Measurements from ENCODE around the gene PTTG1IP.
"Not testable (repeated sequence)": the region's sequence is repeated elsewhere in the genome, so short reads cannot be mapped to it uniquely, and the experiment has no call there.

PTTG1IP gene

GRCh38 chr21:44838951-44839350 is 34.5 kb downstream of the PTTG1IP start:
- DNase-seq: no peak

GRCh38 chr21:44838039-44838895 is 35.2 kb downstream of the PTTG1IP start:
- no peak for DNase-seq

- no peak for DNase-seq
These were observed 36.0 kb downstream of the PTTG1IP start for GRCh38 chr21:44837537-44837936.

GRCh38 chr21:44836666-44837471 is 36.6 kb downstream of the PTTG1IP start:
- no peak for DNase-seq

GRCh38 chr21:44836349-44836665 is 37.2 kb downstream of the PTTG1IP start:
- no peak for DNase-seq

GRCh38 chr21:44835647-44835973 is 37.9 kb downstream of the PTTG1IP start:
- DNase-seq: no peak

GRCh38 chr21:44834951-44835646 is 38.4 kb downstream of the PTTG1IP start:
- no peak for DNase-seq

- DNase-seq: no peak
These were observed 39.1 kb downstream of the PTTG1IP start for GRCh38 chr21:44834231-44834950.

GRCh38 chr21:44833663-44834062 is 39.8 kb downstream of the PTTG1IP start:
- no peak for DNase-seq

GRCh38 chr21:44832516-44833255 is 40.8 kb downstream of the PTTG1IP start:
- DNase-seq: not testable (repeated sequence)

GRCh38 chr21:44831227-44831860 is 42.1 kb downstream of the PTTG1IP start:
- DNase-seq: peak; percentile 19 to 20

GRCh38 chr21:44829507-44830092 is 43.9 kb downstream of the PTTG1IP start:
- no peak for DNase-seq

GRCh38 chr21:44828362-44829056 is 45.0 kb downstream of the PTTG1IP start:
- DNase-seq: no peak

- DNase-seq: no peak
These were observed 50.3 kb downstream of the PTTG1IP start for GRCh38 chr21:44823179-44823660.

GRCh38 chr21:44822484-44823178 is 50.9 kb downstream of the PTTG1IP start:
- peak in 1 of 2 experiments; percentile 39 for DNase-seq

GRCh38 chr21:44820851-44821250 is 52.6 kb downstream of the PTTG1IP start:
- DNase-seq: no peak

- DNase-seq: no peak
These were observed 53.9 kb downstream of the PTTG1IP start for GRCh38 chr21:44819283-44820243.

GRCh38 chr21:44818640-44819011 is 54.9 kb downstream of the PTTG1IP start:
- no peak for DNase-seq

All from Kasumi-1 (cell line).